ENCODE measurements around the gene CST11. TPM values are rescaled to one million over a fixed set of nuclear protein-coding genes. Genes with fewer than 3 reads are reported as not detected.

The CST11 gene
- total and polyA plus RNA-seq, 4 donors = not detected

GRCh38 chr20:23413862-23414422, 38.7 kb downstream of the CST11 start (continued):
- TF ChIP-seq SP1 (IDR thresholded peaks at IDR 0.05) (no peak), EGR1 (IDR thresholded peaks at IDR 0.05; ENCODE audit: low read depth in 2 of 2) (no peak), RAD21 (IDR thresholded peaks at IDR 0.05) (no peak), HNF4G (IDR thresholded peaks at IDR 0.05) (no peak)

DNA sequence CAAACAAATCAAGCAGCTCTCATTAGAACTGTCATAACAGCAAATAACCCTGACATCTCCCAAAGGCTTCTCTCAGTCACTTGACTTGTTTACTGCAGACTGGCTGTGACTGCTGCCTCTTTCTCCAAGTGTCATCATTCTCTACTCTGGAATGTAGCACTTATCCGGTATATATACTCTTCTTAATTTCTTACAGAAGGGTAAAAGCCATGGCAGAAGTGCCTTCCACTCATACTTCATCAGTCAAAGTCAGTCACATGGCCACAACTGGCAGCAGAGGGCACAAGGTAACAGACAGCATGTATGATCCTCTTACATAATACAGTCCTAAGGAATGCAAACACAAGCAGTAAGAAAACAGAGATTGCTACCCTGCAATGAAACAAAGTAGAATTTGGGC, 40.6 kb downstream of the CST11 start:
- H3K4me1 ChIP-seq (ENCODE audit: control insufficient read depth in 4 of 4, insufficient read depth in 4 of 4, low read length in 3 of 4) = peaks cover 0 to 9% (median 9%) of the 10 kb centered on the region in 4 donors
- no peak overlapping the region for H3K9ac ChIP-seq (ENCODE audit: low read depth in 1 of 2, low read length in 2 of 2)
- WGBS = 67% methylated on average over 1 of the region's 1 CpG
- H3K9me3 ChIP-seq (ENCODE audit: control insufficient read depth in 4 of 4, low read length in 3 of 4) = no peaks in the 10 kb centered on the region
- no peaks in the 10 kb centered on the region for H3K36me3 ChIP-seq (ENCODE audit: control insufficient read depth in 4 of 4, insufficient read depth in 3 of 4, low read depth in 1 of 4, low read length in 3 of 4)
- no peaks in the 10 kb centered on the region for H3K27me3 ChIP-seq (ENCODE audit: control insufficient read depth in 4 of 4, insufficient read depth in 4 of 4, low read length in 3 of 4)
- no peak overlapping the region for H3K27ac ChIP-seq (ENCODE audit: low read depth in 1 of 2, low read length in 2 of 2)
- no peak overlapping the region for H3K4me3 ChIP-seq (ENCODE audit: low read depth in 1 of 3, low read length in 3 of 3)
- DNase-seq (ENCODE audit: low spot score) = no peak
- TF ChIP-seq, protein P1, sequence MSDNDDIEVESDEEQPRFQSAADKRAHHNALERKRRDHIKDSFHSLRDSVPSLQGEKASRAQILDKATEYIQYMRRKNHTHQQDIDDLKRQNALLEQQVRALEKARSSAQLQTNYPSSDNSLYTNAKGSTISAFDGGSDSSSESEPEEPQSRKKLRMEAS (IDR thresholded peaks at IDR 0.05) = peak; percentile 26
- peak in 1 of 2 donors; percentile 14 for TF ChIP-seq RAD21 (IDR thresholded peaks at IDR 0.05)
- no peak for TF ChIP-seq ZBTB33 (IDR thresholded peaks at IDR 0.05)
- TF ChIP-seq TAF1 (conservative IDR thresholded peaks at IDR 0.05) = no peak
- peak in 1 of 2 donors; percentile 20 for TF ChIP-seq HNF4A (conservative IDR thresholded peaks at IDR 0.05)
- TF ChIP-seq, protein P2, sequence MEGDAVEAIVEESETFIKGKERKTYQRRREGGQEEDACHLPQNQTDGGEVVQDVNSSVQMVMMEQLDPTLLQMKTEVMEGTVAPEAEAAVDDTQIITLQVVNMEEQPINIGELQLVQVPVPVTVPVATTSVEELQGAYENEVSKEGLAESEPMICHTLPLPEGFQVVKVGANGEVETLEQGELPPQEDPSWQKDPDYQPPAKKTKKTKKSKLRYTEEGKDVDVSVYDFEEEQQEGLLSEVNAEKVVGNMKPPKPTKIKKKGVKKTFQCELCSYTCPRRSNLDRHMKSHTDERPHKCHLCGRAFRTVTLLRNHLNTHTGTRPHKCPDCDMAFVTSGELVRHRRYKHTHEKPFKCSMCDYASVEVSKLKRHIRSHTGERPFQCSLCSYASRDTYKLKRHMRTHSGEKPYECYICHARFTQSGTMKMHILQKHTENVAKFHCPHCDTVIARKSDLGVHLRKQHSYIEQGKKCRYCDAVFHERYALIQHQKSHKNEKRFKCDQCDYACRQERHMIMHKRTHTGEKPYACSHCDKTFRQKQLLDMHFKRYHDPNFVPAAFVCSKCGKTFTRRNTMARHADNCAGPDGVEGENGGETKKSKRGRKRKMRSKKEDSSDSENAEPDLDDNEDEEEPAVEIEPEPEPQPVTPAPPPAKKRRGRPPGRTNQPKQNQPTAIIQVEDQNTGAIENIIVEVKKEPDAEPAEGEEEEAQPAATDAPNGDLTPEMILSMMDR (IDR thresholded peaks at IDR 0.05; ENCODE audit: low read depth, low read length, missing input control) = no peak
- TF ChIP-seq YY1 (IDR thresholded peaks at IDR 0.05) = peak; percentile 13
- TF ChIP-seq EGR1 (IDR thresholded peaks at IDR 0.05; ENCODE audit: low read depth in 2 of 2) = no peak
- TF ChIP-seq NR2F2 (IDR thresholded peaks at IDR 0.05) = no peak
- TF ChIP-seq SP1 (IDR thresholded peaks at IDR 0.05) = no peak
- TF ChIP-seq FOXA1 (IDR thresholded peaks at IDR 0.05) = no peak
- no peak for TF ChIP-seq GABPA (IDR thresholded peaks at IDR 0.05 in 1 of 2, conservative IDR thresholded peaks at IDR 0.05 in 1 of 2)
- no peak for TF ChIP-seq FOXA2 (IDR thresholded peaks at IDR 0.05)
- TF ChIP-seq HNF4G (IDR thresholded peaks at IDR 0.05) = no peak
- no peak for TF ChIP-seq REST (IDR thresholded peaks at IDR 0.05)
- peak in 1 of 2 donors; percentile 34 for TF ChIP-seq RXRA (IDR thresholded peaks at IDR 0.05)
- TF ChIP-seq ATF3 (IDR thresholded peaks at IDR 0.05) = no peak
- TF ChIP-seq JUND (IDR thresholded peaks at IDR 0.05) = no peak
